OCI-LY7 (cell line): ENCODE measurements around the gene HELZ. TPM values are rescaled to one million over a fixed set of nuclear protein-coding genes. Genes with fewer than 3 reads are reported as not detected.

Experiments
- BruUV-seq: library from RNA; stranded (reverse); fragments of 400-500 nt; replicated peaks from 2 replicates; lab custom pipeline; 2021; lab: Mats Ljungman, UMichigan
- CTCF ChIA-PET: fragments of 300-600 bp; sonication (Branson Sonifier 250); formaldehyde crosslinking; loops from one replicate; lab custom pipeline; 2022; ENCODE audit warnings: antibody characterized with exemption; ENCODE audit not compliant: unreplicated experiment; lab: Charles Lee
- POLR2A ChIA-PET: fragments of 300-600 bp; sonication (Branson Sonifier 250); formaldehyde crosslinking; loops from one replicate; lab custom pipeline; 2022; ENCODE audit warnings: antibody characterized with exemption; lab: Charles Lee
- DNase-seq: peaks from one replicate; pipeline ENCODE4 v3.0.0-alpha.2; 2015; ENCODE audit warnings: low spot score
- H2AFZ ChIP-seq: fragments of 200-600 bp; sonication (generic), shearing (Covaris generic); 2 replicates; pipeline ENCODE4 v1.6.1; 2014; ENCODE audit warnings: mild to moderate bottlenecking, antibody characterized with exemption, low read length, moderate library complexity
- H3K27ac ChIP-seq: fragments of 200-600 bp; sonication (generic); 2 replicates; pipeline ENCODE4 v1.5.1; 2014; ENCODE audit warnings: mixed run types, low read depth, mild to moderate bottlenecking, moderate library complexity, low read length, inconsistent platforms; ENCODE audit not compliant: poor library complexity, severe bottlenecking
- H3K36me3 ChIP-seq: fragments of 200-600 bp; sonication (generic); 2 replicates; pipeline ENCODE4 v1.6.1; 2014; ENCODE audit warnings: mild to moderate bottlenecking, antibody characterized with exemption, low read length, moderate library complexity, mixed read lengths; ENCODE audit not compliant: insufficient read depth
- H3K4me1 ChIP-seq: fragments of 200-600 bp; sonication (generic); 2 replicates; pipeline ENCODE4 v1.5.1; 2014; ENCODE audit warnings: mild to moderate bottlenecking, low read length; ENCODE audit not compliant: insufficient read depth, poor library complexity, severe bottlenecking
- H3K4me2 ChIP-seq: fragments of 200-600 bp; sonication (generic); 2 replicates; pipeline ENCODE4 v1.6.1; 2014; ENCODE audit warnings: mild to moderate bottlenecking, low read length
- H3K4me3 ChIP-seq: fragments of 200-600 bp; sonication (generic); 2 replicates; pipeline ENCODE4 v1.5.1; 2014; ENCODE audit warnings: mild to moderate bottlenecking, low read depth, low read length; ENCODE audit not compliant: poor library complexity, severe bottlenecking
- H3K79me2 ChIP-seq: fragments of 200-600 bp; sonication (generic); 2 replicates; pipeline ENCODE4 v1.6.1; 2016; ENCODE audit warnings: low read depth, mild to moderate bottlenecking, low read length, moderate library complexity, mixed read lengths; ENCODE audit not compliant: insufficient read depth
- H3K9me2 ChIP-seq: fragments of 200-600 bp; sonication (generic); 2 replicates; pipeline ENCODE4 v1.6.1; 2016; ENCODE audit warnings: mild to moderate bottlenecking, low read length, mixed read lengths; ENCODE audit not compliant: insufficient read depth
- H3K9me3 ChIP-seq: fragments of 200-600 bp; sonication (generic); 2 replicates; pipeline ENCODE4 v1.6.1; 2014; ENCODE audit warnings: mild to moderate bottlenecking, mixed run types, low read length, mixed read lengths
- H4K20me1 ChIP-seq: fragments of 200-600 bp; sonication (generic); 2 replicates; pipeline ENCODE4 v1.6.1; 2014; ENCODE audit warnings: mild to moderate bottlenecking, antibody characterized with exemption, low read length, moderate library complexity, mixed read lengths; ENCODE audit not compliant: insufficient read depth
- EZH2phosphoT487 ChIP-seq: fragments of 200-600 bp; sonication (generic); IDR thresholded peaks from 2 replicates; pipeline ENCODE4 v1.6.1; 2018; ENCODE audit warnings: low read depth, borderline replicate concordance, mild to moderate bottlenecking, mixed run types, antibody characterized with exemption, low read length, moderate library complexity, mixed read lengths
- intact Hi-C: fragments of 100-400 bp; cut with micrococcal nuclease; formaldehyde crosslinking; loops from one replicate; pipeline ENCODE4 v1.10.0; 2022; ENCODE audit not compliant: unreplicated experiment
- total RNA-seq, 2 experiments: library from RNA; depleted of rRNA in 1 of 2; stranded (reverse); fragments of >200 nt in 1 of 2; shearing (Covaris generic) in 1 of 2; gene quantifications; 2 replicates each; pipeline ENCODE4 v1.2.3, GENCODE V29; 2014 to 2022
- TF ChIP-seq, protein P1 (sequence below): fragments of 200-600 bp; sonication (generic); conservative IDR thresholded peaks from 2 replicates; pipeline ENCODE4 v1.5.1; 2014; ENCODE audit warnings: mild to moderate bottlenecking, antibody characterized with exemption, low read length, moderate library complexity, mixed read lengths

HELZ gene
- total RNA-seq, 2 experiments from 2014 or later, result 33.9 to 58.9 TPM

DNA sequence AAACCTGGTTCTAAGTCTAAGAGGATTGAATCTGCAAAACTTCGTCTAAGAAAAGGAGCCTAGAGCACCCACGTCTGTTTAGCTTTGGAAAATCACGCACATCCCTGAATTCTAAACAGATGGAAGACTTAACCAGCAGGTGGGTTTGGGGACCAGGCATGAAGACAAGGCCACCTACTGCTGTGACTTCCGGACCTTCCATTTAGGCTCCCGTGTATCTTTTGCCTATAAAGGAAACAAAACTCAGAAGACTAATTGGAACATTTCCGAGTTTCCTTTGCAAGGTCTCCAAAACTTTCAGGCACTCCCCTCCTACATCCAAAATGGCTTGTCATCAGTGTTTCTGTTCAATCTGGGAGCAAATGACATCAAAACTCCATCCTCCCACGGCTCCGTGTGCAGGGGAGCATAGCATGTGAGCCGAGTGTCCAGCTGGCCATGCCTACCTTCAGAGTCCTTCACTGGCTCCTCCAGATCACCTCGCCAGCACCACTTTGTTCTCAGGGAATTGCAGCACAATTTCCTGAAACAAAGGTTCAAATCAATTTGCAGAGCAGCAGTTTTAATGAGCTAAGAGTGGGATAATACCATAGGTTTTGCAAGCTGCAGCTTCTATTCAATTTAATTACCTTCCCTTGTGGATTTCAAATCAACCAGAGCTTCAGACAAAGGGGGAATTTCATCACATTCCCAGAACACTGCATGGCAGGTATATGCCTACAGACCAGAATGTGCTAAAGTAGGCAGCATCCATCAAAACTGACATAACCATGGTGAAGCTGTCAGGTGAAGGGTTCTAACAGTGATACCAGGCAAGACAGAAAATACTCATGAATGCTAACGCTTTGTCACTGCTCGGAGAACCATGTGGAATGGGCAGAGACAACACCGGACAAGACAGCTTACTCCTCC is 177.2 kb downstream of the HELZ start:
- Histone ChIP-seq H2AFZ (no peak overlapping the region), H3K9me2 (no peaks in the 10 kb centered on the region), H4K20me1 (no peaks in the 10 kb centered on the region), H3K27ac (no peak overlapping the region), H3K4me1 (no peaks in the 10 kb centered on the region), H3K79me2 (no peaks in the 10 kb centered on the region), H3K4me2 (no peak overlapping the region), H3K36me3 (no peaks in the 10 kb centered on the region), H3K4me3 (no peak overlapping the region), H3K9me3 (no peaks in the 10 kb centered on the region)
- intact Hi-C loops, result no loop called here
- CTCF ChIA-PET, result no interaction called here
- TF ChIP-seq, protein P1, sequence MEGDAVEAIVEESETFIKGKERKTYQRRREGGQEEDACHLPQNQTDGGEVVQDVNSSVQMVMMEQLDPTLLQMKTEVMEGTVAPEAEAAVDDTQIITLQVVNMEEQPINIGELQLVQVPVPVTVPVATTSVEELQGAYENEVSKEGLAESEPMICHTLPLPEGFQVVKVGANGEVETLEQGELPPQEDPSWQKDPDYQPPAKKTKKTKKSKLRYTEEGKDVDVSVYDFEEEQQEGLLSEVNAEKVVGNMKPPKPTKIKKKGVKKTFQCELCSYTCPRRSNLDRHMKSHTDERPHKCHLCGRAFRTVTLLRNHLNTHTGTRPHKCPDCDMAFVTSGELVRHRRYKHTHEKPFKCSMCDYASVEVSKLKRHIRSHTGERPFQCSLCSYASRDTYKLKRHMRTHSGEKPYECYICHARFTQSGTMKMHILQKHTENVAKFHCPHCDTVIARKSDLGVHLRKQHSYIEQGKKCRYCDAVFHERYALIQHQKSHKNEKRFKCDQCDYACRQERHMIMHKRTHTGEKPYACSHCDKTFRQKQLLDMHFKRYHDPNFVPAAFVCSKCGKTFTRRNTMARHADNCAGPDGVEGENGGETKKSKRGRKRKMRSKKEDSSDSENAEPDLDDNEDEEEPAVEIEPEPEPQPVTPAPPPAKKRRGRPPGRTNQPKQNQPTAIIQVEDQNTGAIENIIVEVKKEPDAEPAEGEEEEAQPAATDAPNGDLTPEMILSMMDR, result no peak
- no peak for TF ChIP-seq EZH2phosphoT487
- POLR2A ChIA-PET, result interaction anchor here (0.6 to 4.3 kb wide), 3 partner anchors 9 to 13 kb away, joined by 3 to 14 read pairs (median 4); no protein-coding TSS in a partner anchor
- BruUV-seq, result no TSS peak
- no peak for DNase-seq

DNA sequence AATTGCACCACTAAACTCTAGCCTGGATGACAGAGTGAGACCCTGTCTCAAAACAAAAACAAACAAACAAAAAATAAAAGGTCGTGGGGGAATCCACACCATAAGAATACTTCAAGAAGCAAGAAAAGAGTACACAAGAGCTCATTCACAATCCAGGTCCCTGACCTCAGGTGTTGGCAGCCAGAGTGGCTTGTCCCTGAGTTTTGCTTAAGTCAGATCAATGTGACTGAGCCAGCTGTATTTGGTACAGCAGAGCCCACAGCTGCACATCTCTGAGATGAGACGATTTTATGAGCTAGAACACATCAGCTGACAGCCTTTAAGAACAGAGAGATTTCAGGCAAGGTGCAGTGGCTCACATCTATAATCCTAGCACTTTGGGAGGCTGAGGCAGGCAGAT is 178.3 kb downstream of the HELZ start:
- ChIA-PET CTCF (no interaction called here), POLR2A (interaction anchor here (0.5 to 4.3 kb wide), 5 partner anchors 11 to 464 kb away, joined by 3 to 14 read pairs (median 3); no protein-coding TSS in a partner anchor)

More for the DNA sequence above, 178.3 kb downstream of the HELZ start:
- no peak overlapping the region for H3K4me3 ChIP-seq
- TF ChIP-seq EZH2phosphoT487, result no peak
- TF ChIP-seq, protein P1, result no peak
- H3K9me2 ChIP-seq, result no peaks in the 10 kb centered on the region
- H3K79me2 ChIP-seq, result no peaks in the 10 kb centered on the region
- DNase-seq, result no peak
- intact Hi-C loops, result no loop called here
- H4K20me1 ChIP-seq, result no peaks in the 10 kb centered on the region
- H3K27ac ChIP-seq, result no peak overlapping the region
- H3K9me3 ChIP-seq, result no peaks in the 10 kb centered on the region
- no peaks in the 10 kb centered on the region for H3K4me1 ChIP-seq
- no peaks in the 10 kb centered on the region for H3K36me3 ChIP-seq
- BruUV-seq, result no TSS peak
- H3K4me2 ChIP-seq, result no peak overlapping the region
- no peak overlapping the region for H2AFZ ChIP-seq
